ENCODE results near the gene RGS17. TPM values are rescaled to one million over a fixed set of nuclear protein-coding genes. Genes with fewer than 3 reads are reported as not detected.

The RGS17 gene
- total and polyA plus RNA-seq, 2 of the 13 experiments (the other 11 are each of a cell fraction or from before 2014, with no cell fraction given), result 0.04 TPM; not detected in 1

DNA sequence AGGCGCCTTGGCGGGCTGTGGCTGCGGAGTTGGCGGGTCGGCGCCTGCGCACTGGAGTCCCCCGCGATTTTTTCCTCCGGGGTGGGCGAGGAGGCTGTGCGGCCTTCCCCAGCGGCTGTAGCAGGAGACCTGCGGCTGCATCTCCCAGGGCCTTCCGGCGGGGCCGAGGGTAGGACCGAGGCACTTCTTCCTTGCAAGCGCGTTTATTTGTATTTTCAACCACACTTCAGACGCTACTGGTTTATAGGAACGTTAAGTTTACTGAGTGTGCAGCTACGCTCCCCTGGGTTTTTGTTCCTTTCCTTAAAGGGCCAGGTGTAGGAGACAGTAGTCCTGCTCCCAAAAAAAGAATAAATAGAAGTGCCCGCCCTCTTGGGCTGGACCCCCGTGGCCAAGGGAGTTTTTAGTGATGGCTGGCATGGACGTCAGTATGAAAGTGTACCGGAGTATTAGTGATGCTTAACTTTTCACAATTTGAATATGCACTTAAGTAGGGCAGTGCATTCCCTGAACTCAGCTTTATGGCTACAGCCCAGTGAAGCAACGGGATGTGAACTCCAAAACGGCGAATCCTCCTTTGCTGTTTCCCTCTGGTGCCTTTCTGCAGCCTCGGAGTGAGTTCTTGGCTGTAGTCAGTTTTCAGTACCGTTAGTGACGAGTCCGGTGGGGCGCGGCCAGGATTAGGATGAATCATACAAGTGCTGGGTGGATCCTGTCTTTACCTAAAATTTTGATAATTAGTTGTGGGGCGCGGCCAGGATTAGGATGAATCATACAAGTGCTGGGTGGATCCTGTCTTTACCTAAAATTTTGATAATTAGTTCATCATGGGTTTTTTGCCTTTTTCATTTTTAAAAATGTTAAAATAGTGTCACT lies 147.2 kb downstream of the RGS17 start (continued):
- TF ChIP-seq CREBL2 (CRISPR knock-in tag; IDR thresholded peaks at IDR 0.05; ENCODE audit: borderline replicate concordance) (no peak), NBN (conservative IDR thresholded peaks at IDR 0.05) (no peak), SRF (IDR thresholded peaks at IDR 0.05; ENCODE audit: low read depth, low read length) (no peak), ARID2 (CRISPR knock-in tag; IDR thresholded peaks at IDR 0.05; ENCODE audit: borderline replicate concordance) (no peak), IKZF1 (IDR thresholded peaks at IDR 0.05) (no peak), YY1 (IDR thresholded peaks at IDR 0.05; ENCODE audit: insufficient read depth, insufficient replicate concordance, low read depth, low read length) (peak; percentile 43), HOXA9 (CRISPR knock-in tag; IDR thresholded peaks at IDR 0.05; ENCODE audit: borderline replicate concordance) (no peak), KDM5B (CRISPR knock-in tag; IDR thresholded peaks at IDR 0.05; ENCODE audit: borderline replicate concordance) (peak; percentile 79; the same call in 1 of the 2 replicates), ZNF567 (CRISPR knock-in tag; IDR thresholded peaks at IDR 0.05; ENCODE audit: borderline replicate concordance) (peak; percentile 5; the same call in 1 of the 2 replicates), NAIF1 (CRISPR knock-in tag; IDR thresholded peaks at IDR 0.05; ENCODE audit: borderline replicate concordance) (peak; percentile 61), ZNF333 (CRISPR knock-in tag; IDR thresholded peaks at IDR 0.05; ENCODE audit: borderline replicate concordance) (no peak), ZNF790 (CRISPR knock-in tag; IDR thresholded peaks at IDR 0.05; ENCODE audit: borderline replicate concordance) (peak; percentile 94; the same call in 1 of the 2 replicates), ZNF788 (CRISPR knock-in tag; IDR thresholded peaks at IDR 0.05; ENCODE audit: borderline replicate concordance) (no peak), ZNF652 (CRISPR knock-in tag; IDR thresholded peaks at IDR 0.05; ENCODE audit: borderline replicate concordance, low read depth) (no peak), THAP11 (CRISPR knock-in tag; IDR thresholded peaks at IDR 0.05) (no peak), ZNF772 (CRISPR knock-in tag; IDR thresholded peaks at IDR 0.05) (peak; percentile 69; the same call in 1 of the 2 replicates), GPBP1L1 (CRISPR knock-in tag; IDR thresholded peaks at IDR 0.05) (no peak), ZNF7 (CRISPR knock-in tag; IDR thresholded peaks at IDR 0.05) (no peak)
- TF ChIP-seq, protein P1, sequence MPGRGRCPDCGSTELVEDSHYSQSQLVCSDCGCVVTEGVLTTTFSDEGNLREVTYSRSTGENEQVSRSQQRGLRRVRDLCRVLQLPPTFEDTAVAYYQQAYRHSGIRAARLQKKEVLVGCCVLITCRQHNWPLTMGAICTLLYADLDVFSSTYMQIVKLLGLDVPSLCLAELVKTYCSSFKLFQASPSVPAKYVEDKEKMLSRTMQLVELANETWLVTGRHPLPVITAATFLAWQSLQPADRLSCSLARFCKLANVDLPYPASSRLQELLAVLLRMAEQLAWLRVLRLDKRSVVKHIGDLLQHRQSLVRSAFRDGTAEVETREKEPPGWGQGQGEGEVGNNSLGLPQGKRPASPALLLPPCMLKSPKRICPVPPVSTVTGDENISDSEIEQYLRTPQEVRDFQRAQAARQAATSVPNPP (CRISPR knock-in tag; IDR thresholded peaks at IDR 0.05), result no peak
